Measurements from ENCODE around the gene KDM6B. TPM values are rescaled to one million over a fixed set of nuclear protein-coding genes. Genes with fewer than 3 reads are reported as not detected.
"Not testable (repeated sequence)": the region's sequence is repeated elsewhere in the genome, so short reads cannot be mapped to it uniquely, and the experiment has no call there.

KDM6B gene
- polyA plus RNA-seq, result 10 to 100 TPM in 2 of 3 donors, 1 to 10 TPM in 1; 4.6 to 44.6 (median 21.6) TPM

DNA sequence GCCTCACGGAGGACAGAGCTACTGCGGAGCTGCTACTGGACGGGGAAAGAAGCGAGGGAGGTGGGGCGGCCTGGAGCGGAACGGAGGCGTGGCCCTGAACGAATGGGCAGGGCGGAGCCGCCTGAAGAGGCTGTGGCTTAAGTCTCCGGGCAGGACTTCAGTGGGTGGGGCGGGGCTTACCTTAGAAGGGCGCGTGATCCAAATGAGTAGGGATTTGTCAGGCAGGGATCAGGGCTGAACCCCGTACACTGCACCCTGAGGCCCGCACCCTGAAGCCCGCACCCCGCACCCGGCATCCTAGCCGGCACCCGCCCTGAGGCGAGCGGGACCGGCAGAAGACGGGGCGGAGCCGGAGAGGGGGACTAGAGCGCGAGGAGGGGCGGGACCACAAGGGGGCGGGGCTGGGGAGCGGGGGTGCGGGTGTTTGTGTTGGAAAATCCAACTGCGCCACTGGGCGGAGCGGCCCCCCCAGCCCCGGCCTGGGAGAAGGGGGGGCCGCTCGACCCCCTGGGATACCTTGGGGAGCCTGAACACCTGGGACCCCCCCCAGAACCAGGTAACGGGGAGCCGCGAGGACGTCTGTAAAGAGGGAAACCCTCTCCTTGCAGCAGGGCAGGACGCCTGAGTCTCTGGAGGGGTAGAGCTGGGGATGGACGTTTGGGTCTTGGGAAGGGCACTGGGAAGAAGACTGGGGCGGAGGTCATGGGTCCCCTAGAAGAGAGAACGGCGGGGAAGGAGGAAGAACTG is at the start of gene KDM6B:
KDM6B (plus strand) TSS at position 423 of the 747 bp plus-strand sequence. CDS start 11,338 bp downstream, outside the sequence.
- H3K27ac ChIP-seq (ENCODE audit: low read depth, low read length), result peak within 1 kb of the TSS; percentile 79
- 1% methylated on average over 43 to 49 of the region's 49 CpGs for WGBS, 3 donors

DNA sequence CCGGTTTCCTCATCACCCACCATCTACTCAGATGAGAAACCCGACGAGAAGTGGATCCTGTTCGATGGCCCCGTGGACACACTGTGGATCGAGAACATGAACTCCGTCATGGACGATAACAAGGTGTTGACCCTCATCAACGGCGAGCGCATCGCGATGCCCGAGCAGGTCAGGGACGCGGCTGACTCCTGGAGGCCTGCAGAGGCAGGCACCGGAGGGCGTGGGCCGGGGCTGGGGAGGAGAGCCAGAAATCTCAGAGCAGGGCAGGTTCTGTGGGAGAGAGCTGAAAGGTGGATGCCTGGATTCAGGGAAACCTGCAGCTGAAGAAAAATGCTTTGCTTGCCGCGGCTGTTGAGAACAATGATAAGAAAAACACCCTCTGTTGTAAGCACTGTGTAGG is 47.2 kb upstream of the KDM6B start:
- WGBS, 3 donors, result 75 to 79% (median 78%) methylated on average over 21 of the region's 21 CpGs
- H3K27ac ChIP-seq (ENCODE audit: low read depth, low read length), result no peak overlapping the region

DNA sequence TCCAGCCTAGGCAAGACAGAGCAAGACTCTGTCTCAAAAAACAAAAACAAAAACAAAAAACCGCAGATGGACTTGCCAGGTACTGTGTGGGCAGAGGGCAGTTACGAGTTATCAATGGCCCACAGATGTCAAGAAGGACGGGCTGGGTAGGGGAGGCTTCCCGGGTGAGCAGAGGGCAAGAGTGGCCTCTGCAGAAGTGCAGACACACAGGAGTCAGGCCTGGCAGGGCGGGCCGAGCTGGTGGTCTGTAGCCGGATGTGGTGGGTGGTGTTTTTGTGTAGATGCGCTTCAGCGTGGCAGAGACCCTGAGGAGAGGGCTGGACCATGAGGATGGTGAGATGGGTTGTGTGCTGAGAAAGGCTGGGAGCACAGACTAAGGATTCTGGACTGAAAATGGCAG is 44.9 kb upstream of the KDM6B start:
- 75 to 88% (median 81%) methylated on average over 9 of the region's 9 CpGs for WGBS, 3 donors
- H3K27ac ChIP-seq (ENCODE audit: low read depth, low read length), result no peak overlapping the region

DNA sequence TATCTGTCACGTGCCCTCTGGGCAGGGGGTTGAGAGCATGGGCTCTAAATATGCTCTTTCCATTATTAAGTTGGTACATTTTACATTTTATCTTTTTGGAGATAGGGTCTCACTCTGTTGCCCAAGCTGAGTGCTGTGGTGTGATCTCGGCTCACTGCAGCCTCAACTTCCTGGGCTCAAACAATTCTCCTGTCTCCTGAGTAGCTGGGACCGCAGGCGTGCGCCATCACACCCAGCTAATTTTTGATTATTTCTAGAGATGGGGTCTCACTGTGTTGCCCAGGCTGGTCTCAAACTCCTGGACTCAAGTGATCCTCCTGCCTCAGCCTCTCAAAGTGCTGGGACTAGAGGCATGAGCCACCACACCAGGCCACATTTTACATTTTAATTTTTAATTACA is 43.9 kb upstream of the KDM6B start:
- no peak overlapping the region for H3K27ac ChIP-seq (ENCODE audit: low read depth, low read length)
- 92 to 98% (median 97%) methylated on average over 5 of the region's 5 CpGs for WGBS, 3 donors

GRCh38 chr17:7792611-7793010 is 41.4 kb upstream of the KDM6B start:
- WGBS, 3 donors, result 93 to 94% (median 94%) methylated on average over 16 to 17 of the region's 17 CpGs
- no peak overlapping the region for H3K27ac ChIP-seq (ENCODE audit: low read depth, low read length)

- WGBS, 3 donors, result 63 to 67% (median 64%) methylated on average over 19 of the region's 19 CpGs
- no peak overlapping the region for H3K27ac ChIP-seq (ENCODE audit: low read depth, low read length)
Measured at GRCh38 chr17:7794075-7794663, 39.8 kb upstream of the KDM6B start.

DNA sequence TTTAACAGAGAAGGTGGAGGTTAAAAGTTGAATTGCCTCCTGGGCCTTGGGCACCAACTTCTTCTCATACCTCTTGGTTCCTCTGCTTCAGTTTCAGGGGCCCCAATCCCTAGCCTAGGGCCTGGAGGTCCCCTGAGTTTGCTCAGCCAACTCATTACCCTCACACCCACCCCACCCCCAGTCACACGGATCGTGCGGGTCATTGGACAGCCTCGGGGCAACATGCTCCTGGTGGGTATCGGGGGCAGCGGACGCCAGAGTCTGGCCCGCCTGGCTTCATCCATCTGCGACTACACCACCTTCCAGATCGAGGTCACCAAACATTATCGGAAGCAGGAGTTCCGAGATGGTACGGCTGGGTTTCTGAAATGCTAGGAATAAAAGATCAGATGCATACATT is 36.0 kb upstream of the KDM6B start:
- H3K27ac ChIP-seq (ENCODE audit: low read depth, low read length), result no peak overlapping the region
- WGBS, 3 donors, result 93 to 95% (median 94%) methylated on average over 13 of the region's 13 CpGs

GRCh38 chr17:7798839-7799238 is 35.2 kb upstream of the KDM6B start:
- no peak overlapping the region for H3K27ac ChIP-seq (ENCODE audit: low read depth, low read length)
- whole genome bisulfite sequencing, 3 donors, result 78 to 82% (median 82%) methylated on average over 13 of the region's 13 CpGs

- no peak overlapping the region for H3K27ac ChIP-seq (ENCODE audit: low read depth, low read length)
- WGBS, 3 donors, result 30 to 37% (median 30%) methylated on average over 13 of the region's 13 CpGs
Measured at GRCh38 chr17:7803981-7804380, 30.0 kb upstream of the KDM6B start.

GRCh38 chr17:7806587-7806986 is 27.4 kb upstream of the KDM6B start:
- 72 to 88% (median 79%) methylated on average over 5 to 6 of the region's 6 CpGs for WGBS, 3 donors
- H3K27ac ChIP-seq (ENCODE audit: low read depth, low read length), result no peak overlapping the region

- WGBS, 3 donors, result 87 to 94% (median 90%) methylated on average over 21 of the region's 21 CpGs
- no peak overlapping the region for H3K27ac ChIP-seq (ENCODE audit: low read depth, low read length)
Measured at GRCh38 chr17:7807206-7807605, 26.8 kb upstream of the KDM6B start.

- WGBS, 3 donors, result 78 to 84% (median 78%) methylated on average over 11 of the region's 11 CpGs
Measured at GRCh38 chr17:7809086-7809790, 24.8 kb upstream of the KDM6B start.

DNA sequence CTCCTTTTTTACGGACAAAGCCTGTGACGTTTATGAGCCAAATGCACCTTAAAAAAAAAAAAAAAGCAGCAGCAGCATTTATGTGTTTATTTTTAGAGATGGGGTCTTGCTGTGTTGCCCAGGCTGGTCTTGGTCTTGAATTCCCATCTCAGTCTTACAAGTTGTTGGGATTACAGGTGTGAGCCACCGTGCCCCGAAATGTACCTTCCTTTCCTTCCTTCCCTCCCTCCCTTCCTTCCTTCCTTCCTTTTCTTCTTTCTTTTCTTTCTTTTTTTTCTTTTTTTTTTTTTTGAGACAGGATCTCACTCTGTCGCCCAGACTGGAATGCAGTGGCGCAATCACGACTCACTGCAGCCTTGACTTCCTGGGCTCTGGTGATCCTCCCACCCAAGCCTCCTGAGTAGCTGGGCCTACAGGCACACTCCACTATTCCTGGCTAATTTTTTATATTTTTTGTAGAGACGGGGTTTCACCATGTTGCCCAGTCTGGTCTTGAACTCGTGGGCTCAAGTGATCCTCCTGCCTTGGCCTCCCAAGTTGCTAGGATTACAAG is 24.1 kb upstream of the KDM6B start:
- not testable (repeated sequence) for H3K27ac ChIP-seq (ENCODE audit: low read depth, low read length)
- 72 to 87% (median 75%) methylated on average over 9 of the region's 9 CpGs for WGBS, 3 donors

More at GRCh38 chr17:7809086-7809790, 24.8 kb upstream of the KDM6B start:
- no peak overlapping the region for H3K27ac ChIP-seq (ENCODE audit: low read depth, low read length)

- no peak overlapping the region for H3K27ac ChIP-seq (ENCODE audit: low read depth, low read length)
- 67 to 89% (median 78%) methylated on average over 3 of the region's 3 CpGs for WGBS, 3 donors
Measured at GRCh38 chr17:7811251-7811650, 22.8 kb upstream of the KDM6B start.

DNA sequence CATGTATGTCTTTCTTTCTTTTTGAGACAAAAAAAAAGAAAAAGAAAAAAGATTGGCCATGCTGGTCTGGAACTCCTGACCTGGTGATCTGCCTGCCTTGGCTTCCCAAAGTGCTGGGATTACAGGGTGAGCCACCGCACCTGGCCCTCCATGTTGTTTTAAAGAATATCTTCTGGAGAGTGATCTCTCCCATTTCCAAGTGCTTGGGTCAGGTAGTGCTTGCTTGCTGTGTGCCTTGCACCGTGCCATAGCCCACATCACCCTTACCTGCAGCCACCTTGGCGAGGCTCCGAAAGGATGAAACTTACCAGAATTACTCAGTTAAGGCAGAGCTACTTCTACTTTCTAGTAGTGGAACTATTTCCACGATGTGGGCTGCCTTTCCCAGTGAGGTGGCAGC is 19.0 kb upstream of the KDM6B start:
- 93% methylated on average over 5 of the region's 5 CpGs for WGBS, 3 donors
- no peak overlapping the region for H3K27ac ChIP-seq (ENCODE audit: low read depth, low read length)

- 65 to 80% (median 79%) methylated on average over 10 of the region's 10 CpGs for WGBS, 3 donors
- no peak overlapping the region for H3K27ac ChIP-seq (ENCODE audit: low read depth, low read length)
Measured at GRCh38 chr17:7816926-7817642, 16.9 kb upstream of the KDM6B start.

GRCh38 chr17:7817643-7817964 is 16.4 kb upstream of the KDM6B start:
- no peak overlapping the region for H3K27ac ChIP-seq (ENCODE audit: low read depth, low read length)
- WGBS, 3 donors, result 82 to 89% (median 87%) methylated on average over 9 of the region's 9 CpGs

- 86 to 87% (median 87%) methylated on average over 10 of the region's 10 CpGs for WGBS, 3 donors
- no peak overlapping the region for H3K27ac ChIP-seq (ENCODE audit: low read depth, low read length)
Measured at GRCh38 chr17:7818026-7818425, 16.0 kb upstream of the KDM6B start.

All from adipose tissue (tissue), 3 donors.